ENCODE data around the gene PHAX.
"Not testable (repeated sequence)": the region's sequence is repeated elsewhere in the genome, so short reads cannot be mapped to it uniquely, and the experiment has no call there.

The PHAX gene

DNA sequence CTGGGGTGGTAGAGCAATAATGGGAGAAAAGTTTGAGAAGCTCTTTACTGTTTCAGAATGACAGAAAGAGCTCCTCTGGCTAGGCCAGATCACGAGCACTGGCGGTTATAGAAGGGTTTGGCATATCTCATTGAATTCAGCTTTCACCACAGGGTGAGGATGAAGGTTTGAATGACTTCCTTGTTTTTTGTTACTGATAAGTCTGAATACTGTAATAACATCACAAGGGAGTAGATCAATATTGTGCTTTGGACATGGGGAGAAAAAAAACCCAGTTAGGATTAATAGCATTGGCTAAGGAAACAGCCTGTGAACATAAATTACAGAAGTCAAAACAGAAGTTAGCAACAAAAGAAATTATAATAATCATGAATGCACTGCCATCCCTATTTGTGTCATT lies 9.4 kb downstream of the PHAX start:
- DNase-seq, result peak; percentile 47

GRCh38 chr5:126610616-126611015 lies 9.9 kb downstream of the PHAX start:
- DNase-seq, result no peak

DNA sequence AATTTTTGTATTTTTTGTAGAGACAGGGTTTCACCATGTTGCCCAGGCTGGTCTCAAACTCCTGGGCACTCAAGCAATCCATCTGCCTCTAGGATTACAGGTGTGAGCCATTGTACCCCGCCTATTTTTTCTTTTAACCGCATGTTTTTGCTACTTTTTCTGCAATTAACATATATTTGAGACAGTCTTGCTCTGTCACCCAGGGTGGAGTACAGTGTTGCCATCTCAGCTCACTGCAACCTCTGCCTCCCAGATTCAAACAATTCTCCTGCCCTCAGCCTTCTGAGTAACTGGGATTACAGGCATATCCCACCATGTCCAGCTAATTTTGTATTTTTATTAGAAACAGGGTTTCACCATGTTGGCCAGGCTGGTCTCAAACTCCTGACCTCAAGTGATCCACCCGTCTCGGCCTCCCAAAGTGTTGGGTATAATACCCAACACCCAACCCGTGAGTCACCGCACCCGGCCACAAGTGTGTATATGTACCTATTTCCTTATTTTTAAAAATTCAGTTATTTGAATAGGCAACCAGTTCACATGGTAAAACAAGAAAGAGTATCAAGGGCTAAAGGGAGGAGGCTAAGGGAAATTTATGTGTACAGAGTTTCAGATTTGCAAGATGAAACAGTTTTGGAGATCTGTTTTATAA lies 13.3 kb downstream of the PHAX start:
- DNase-seq, result no peak

- no peak for DNase-seq
Measured at GRCh38 chr5:126615286-126615685, 14.5 kb downstream of the PHAX start.

GRCh38 chr5:126617603-126618002 lies 16.9 kb downstream of the PHAX start:
- DNase-seq, result not testable (repeated sequence)

- DNase-seq, result no peak
Measured at GRCh38 chr5:126619781-126620180, 19.0 kb downstream of the PHAX start.

DNA sequence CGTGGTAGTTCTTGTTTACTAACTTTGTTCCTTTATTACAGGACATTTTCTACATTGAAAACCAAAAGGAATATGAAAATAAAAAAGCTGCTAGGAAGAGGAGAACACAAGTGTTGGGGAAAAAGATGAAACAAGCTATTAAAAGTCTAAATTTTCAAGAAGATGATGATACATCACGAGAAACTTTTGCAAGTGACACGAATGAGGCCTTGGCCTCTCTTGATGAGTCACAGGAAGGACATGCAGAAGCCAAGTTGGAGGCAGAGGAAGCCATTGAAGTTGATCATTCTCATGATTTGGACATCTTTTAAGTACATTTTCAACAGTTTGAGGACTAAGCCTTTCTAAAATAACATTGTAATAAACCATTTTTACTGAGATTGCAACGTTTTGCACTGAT lies 23.8 kb downstream of the PHAX start:
- DNase-seq, result no peak

DNA sequence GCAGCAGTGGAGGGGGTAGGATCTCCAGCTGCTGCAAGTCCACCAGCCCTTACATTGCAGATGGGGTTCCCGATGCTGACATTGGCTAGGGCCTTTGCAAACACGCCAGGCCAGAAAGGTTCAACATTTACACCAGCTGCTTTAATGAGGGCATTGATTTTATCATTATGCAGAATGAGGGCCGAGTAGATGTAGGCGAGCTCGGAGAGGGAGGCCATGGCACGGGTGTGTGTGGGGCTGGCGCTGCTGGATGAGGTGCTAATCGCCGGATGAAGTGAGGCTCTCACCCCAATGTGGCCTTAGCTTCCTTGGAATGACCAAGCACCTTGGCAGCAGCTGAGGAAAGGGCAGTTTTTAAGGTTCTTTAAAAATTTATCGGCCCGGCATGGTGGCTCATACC lies 27.4 kb downstream of the PHAX start:
- DNase-seq, result no peak

DNA sequence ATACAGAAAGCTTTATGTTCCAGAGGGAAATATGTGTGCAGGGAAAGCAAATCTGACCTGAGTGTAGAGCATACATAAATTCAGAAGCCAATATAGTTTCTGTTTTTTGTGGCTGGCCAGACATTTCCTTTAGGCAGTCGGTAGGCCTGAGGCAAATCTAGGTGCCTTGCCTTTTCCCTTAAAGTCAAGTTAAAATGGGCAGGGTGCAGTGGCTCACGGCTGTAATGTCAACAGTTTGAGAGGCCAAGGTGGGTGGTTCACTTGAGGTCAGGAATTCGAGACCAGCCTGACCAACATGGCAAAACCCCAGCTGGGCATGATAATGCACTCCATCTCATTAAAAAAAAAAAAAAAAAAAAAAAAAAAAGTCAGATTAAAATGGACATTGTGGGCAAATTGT lies 31.2 kb downstream of the PHAX start:
- no peak for DNase-seq

GRCh38 chr5:126633552-126633951 lies 32.8 kb downstream of the PHAX start:
- no peak for DNase-seq

- no peak for DNase-seq
Measured at GRCh38 chr5:126635585-126635984, 34.8 kb downstream of the PHAX start.

- no peak for DNase-seq
Measured at GRCh38 chr5:126636956-126637355, 36.2 kb downstream of the PHAX start.

DNA sequence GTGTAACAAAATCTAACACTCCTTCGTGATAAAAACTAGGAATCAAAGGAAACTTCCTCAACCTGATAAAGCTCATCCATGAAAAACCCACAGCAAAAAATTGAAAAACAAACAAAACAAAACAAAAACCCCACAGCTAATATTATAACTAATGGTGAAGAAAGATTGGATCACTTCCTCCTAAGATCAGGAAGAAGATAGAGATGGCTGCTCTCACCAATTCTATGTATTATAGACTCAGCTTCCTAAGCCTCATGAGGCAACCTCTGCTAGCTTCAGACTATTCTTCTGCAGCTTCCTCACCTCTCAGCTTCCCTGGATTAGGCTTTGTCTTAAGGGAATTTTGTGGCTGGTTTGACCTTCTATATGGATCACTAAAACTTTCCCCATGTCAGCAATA lies 40.1 kb downstream of the PHAX start:
- DNase-seq, result no peak

GRCh38 chr5:126641387-126641786 lies 40.6 kb downstream of the PHAX start:
- no peak for DNase-seq

DNA sequence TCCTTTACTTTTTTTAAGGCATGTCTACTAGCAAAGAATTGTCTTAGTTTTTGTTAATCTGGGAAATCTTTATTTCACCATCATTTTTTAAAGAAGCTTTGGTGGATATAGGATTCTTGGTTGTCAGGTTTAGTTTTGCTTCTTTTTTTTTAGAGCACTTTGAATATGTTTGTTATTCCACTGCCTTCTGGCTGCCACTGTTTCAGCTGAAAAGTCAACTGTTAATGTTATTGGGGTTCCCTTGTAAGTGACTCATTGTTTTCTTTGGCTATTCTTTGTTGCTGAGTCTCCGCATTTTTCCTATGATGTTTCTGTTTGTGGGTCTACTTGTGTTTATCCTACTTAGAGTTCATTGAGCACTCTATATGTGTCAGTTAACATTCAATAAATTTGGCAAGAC lies 44.4 kb downstream of the PHAX start:
- no peak for DNase-seq

- DNase-seq, result no peak
Measured at GRCh38 chr5:126647071-126647470, 46.3 kb downstream of the PHAX start.

- no peak for DNase-seq
Measured at GRCh38 chr5:126648471-126648870, 47.7 kb downstream of the PHAX start.

GRCh38 chr5:126649057-126649456 lies 48.3 kb downstream of the PHAX start:
- DNase-seq, result not testable (repeated sequence)

DNA sequence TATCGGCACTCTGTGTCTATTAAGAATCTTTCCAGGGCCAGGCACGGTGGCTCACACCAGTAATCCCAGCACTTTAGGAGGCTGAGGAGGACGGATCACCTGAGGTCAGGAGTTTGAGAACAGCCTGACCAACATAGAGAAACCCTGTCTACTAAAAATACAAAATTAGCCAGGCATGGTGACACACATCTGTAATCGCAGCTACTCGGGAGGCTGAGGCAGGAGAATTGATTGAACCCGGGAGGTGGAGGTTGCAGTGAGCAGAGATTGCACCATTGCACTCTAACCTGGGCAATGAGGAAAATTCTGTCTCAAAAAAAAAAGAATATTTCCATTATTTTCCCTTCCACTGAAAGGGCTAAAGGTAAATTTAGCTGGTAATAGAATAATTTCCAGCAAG lies 49.0 kb downstream of the PHAX start:
- not testable (repeated sequence) for DNase-seq

GRCh38 chr5:126650463-126650862 lies 49.7 kb downstream of the PHAX start:
- DNase-seq, result no peak

DNA sequence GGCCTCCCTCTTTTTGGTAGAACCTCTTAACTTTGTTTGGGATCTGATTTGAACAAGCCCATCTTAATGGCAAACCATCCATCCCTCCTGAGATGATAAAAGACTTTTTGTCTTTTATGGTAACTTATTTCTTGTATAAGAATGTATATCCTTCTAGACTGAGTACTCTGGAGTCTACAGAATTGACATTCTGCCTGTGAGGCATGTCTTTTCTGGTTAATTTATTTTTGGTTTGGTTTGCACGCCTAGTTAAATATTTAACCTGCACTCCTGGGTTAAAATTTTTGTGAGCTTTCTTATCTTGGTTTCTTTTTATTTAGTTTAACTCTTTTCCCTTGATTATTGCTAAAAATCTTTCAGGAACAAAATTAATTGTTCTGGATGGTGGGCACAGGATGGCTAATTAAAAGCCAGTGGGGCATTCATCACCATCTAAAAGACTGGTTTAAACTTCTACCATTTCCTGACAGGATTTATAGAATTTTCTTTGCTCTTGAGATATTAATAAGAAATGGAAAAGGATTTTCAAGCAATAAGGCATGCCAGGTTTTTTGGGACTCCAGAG lies 50.3 kb downstream of the PHAX start:
- DNase-seq, result no peak

GRCh38 chr5:126656401-126657007 lies 55.8 kb downstream of the PHAX start:
- DNase-seq, result peak; percentile 65

- no peak for DNase-seq
Measured at GRCh38 chr5:126658561-126658960, 57.8 kb downstream of the PHAX start.

- no peak for DNase-seq
Measured at GRCh38 chr5:126659805-126660482, 59.2 kb downstream of the PHAX start.
